HG03066 (cell line): ENCODE data around the gene ANKDD1A.

Source experiments
- ATAC-seq: cut with Tn5 transposase; IDR thresholded peaks from one replicate; pipeline ENCODE4 v1.9.1; 2021; ENCODE audit warnings: low read depth; ENCODE audit not compliant: unreplicated experiment

Gene ANKDD1A

DNA sequence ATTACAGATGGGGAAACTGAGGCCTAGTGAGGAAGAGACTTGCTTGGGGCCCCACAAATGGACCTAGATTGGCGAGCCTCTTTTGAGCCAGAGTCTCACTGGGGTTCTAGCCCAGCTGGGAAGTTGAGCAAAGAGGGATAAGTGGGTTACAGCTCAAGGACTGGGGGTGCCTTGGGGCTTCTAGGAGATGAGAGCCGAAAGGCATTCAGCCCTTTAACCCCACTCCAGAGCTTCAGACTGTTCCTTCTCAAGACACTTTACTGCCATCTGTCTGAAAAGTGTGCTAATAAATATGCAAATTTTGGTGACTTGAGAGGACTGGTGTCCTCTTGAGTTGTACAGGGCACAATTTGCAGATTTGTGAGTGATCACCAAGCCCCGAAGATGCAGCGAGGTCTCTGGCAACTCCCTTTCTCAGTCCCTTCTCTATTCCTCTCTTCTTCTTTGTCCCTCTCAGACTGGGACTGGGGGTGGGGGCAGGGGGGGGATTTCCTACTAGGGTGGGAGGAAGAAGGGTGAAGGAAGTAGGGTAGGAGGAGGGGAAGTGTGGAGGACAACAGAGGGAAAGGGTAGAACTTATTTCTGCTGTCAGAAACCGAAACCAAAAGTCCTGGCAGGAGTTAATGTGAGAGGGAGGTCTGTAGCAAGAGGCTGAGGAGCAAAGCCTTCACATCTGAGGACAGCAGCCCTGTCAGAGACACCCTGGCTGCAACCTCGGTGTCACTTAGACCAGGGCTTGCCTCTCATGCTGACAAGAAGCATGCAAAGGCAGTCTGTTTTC is 16.2 kb upstream of the ANKDD1A start:
- ATAC-seq = no peak

DNA sequence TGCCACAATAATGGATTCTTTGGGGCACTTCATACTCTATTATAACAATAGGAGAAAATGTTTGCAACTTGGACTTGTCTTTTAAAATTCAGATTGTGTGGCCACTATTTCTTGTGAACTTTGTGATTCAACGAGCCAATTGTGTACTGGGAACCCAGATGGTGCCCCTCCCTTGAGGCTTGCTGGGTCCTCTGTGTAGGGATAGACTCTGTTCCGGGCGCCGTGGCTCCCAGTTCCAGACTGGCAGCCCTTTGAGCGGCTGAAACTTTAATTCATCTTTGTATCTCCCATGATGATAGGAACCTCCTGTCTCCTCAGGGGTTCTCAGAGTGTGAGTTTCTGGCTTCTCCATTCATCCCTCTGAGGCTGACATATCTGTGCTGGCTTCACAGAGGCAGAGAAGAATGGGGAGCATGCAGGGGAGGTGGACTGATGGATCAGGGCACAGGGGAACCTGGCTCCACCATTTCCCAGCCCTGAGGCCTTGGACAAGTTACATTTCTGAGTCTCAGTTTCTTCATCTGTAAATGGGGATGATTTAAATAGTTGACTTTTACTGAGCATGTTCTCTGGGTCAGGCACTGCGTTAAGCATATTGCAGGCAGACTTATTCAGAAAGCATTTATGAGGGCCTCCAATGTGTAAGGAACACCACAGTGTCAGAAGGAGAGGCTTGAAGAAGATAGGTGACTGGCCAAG is 15.2 kb upstream of the ANKDD1A start:
- ATAC-seq = no peak

DNA sequence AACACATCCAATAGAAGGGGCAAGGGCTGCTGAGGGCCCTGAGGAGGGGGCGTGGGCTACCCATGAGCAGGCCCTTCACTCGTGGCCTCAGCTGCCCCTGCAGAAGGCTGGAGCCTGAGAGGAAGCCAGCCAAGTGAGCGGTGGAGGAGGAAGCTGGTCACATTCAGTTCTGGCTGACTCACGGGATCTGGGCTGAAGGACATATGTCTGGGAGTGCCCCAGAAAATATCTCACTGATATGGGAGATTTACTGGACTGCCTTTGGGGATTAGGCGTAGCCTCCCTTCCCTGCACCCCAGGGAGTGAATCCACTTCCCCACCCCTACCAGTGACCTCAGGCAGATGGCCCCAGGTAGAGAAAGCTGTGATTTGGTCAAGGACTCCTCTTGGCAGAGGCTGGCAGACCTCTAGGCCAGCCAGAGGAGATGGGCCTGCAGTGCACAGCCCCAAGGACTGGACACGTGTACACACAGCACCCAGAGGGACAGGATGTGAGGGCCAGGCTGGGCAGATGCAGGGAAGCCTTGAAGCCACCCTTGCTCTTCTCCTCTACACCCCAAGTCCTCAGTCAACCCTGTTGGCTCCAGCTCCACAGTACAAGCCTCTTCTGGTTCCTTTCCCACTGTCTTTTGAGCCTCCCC is 14.2 kb upstream of the ANKDD1A start:
- no peak for ATAC-seq

DNA sequence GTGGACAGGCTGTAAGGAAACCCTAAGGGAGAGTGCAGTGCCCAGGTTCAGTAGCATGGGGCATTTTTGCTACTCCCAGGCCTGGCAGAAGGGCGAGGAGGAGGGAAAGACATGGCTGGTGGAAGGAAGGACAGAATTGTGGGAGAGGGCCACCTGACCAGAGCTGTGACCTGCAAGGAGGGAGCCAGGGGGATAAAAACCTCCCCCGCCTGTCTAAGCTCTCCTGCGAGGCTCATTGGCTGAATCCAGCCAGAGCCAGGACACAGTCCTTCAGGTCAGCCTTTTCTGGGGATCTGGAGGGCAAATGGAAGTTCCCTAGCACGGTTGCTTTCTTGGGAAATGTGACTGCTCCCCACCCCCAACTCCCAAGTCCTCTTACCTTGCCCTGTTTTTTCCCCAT is 13.3 kb upstream of the ANKDD1A start:
- no peak for ATAC-seq

DNA sequence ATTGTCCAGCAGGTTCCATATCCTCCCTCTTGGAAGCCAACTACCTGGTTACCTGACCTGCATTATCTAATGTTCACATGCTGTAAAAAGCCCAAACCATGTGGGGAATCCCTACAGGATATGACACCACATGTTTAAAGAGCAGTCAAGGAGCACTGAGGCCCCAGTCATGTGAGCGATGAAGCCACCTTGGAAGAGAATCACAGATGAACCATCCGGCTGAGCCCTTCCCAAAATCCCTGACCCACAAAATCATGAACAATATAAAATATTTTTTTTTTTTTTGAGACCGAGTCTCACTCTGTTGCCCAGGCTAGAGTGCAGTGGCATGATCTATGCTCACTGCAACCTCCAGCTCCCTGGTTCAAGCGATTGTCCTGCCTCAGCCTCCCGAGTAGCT is 10.6 kb upstream of the ANKDD1A start:
- no peak for ATAC-seq

DNA sequence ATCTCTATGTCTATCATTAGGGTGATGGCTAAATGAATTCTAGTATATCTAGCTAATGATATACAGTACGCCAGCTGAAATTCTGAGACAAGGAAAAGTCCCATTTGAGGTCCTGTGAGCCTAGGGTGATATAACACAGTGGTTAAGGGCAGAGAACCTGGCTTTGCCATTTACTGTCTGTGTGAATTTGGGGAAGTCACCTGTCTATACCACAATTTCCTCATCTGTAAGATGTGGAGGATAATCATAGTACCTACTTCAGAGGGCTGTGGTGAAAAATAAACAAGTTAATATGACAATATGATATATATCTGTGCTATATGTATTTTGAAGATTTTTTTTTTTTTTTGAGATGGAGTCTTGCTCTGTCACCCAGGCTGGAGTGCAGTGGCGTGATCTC is 9.8 kb upstream of the ANKDD1A start:
- no peak for ATAC-seq

DNA sequence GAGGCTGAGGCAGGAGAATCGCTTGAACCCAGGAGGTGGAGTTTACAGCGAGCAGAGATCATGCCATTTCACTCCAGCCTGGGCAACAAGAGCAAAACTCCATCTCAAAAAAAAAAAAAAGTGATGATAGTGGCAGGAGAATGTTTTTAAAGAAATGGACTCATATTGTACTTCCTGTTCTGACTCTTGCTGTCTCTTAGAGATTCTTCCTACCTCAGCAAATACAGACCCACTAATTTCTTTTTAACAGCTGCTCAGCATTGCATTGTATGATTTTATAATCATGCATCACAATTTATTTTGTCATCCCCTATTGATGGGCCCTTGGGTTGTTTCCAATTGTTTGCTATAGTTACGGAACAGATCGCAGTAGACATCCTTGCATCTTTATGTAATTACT is 8.8 kb upstream of the ANKDD1A start:
- no peak for ATAC-seq

DNA sequence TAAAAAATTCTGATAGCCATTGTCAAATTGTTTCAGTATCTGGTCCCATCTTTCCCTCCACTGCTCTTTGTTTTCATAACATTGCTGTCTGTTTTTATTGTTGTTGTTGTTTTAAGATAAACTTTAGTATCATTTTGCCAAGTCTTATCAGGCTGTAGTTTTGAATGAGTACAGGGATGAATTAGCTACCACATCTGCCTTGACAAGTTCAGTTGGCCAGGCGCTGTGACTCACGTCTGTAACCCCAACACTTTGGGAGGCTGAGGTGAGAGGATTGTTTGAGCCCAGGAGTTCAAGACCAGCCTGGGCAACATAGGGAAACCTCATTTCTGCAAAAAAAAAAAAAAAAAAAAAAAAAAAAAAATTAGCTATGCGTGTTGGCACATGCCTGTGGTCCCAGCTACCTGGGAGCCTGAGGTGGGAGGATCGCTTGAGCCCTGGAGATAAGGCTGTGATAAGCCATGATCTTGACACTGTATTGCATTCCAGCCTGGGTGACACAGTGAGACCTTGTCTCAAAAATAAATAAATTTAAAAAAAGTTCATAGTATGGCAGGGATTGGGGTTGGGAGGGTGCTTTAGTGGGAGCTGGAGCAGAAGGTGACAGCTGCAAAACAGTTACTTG is 8.3 kb upstream of the ANKDD1A start:
- no peak for ATAC-seq

DNA sequence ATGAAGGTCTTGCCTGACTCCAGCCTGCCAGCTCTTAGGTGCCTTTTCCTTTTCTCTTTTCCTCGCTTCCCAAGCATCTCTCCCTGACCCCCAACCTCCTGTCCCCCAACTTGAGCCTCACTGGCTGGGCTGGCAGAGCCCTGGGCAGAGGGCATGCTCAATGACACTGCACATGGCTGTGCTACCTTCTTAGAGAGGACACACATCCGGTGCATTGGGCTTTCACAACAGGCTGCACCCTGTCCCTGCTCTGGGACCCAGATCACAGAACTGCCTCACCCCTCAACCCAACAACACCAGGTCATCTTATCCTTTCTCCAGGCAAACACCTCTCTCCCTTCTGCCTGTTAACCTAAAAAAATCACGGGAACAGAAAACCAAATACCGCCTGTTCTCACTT is 7.5 kb upstream of the ANKDD1A start:
- ATAC-seq = no peak

DNA sequence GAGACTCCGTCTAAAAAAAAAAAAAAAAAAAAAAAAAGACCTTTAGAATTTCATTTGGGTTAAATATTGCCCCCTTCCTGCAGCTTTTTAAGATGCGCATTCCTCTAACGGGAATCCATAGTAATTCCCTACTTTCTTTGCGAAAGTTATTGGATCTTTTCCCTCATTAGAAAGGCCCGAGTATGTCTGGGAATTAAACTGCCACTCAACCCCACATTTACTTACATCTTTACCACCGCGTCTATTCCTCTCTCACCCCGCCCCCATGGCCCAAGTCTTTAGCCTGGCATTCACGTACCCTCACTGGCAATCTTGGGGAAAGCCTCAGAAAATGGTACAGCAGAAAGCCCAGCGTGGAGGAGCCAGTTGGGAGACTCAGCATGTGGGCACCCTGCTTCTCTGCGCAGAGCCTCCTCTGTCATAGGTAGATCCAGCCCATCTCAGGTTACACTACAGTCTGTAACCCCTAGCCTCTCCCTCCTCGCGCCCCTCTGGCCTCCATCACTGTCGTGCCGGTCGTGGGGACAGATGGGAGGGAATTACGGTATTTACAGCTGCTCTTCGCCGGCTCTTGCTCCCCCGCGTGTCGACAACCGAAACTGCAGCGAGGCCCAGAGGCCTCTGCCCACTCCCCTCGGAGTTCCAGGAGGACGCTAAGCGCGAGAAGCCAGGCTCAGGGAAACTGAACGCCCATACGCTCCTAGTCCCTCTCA is 6.4 kb upstream of the ANKDD1A start:
- ATAC-seq = no peak

DNA sequence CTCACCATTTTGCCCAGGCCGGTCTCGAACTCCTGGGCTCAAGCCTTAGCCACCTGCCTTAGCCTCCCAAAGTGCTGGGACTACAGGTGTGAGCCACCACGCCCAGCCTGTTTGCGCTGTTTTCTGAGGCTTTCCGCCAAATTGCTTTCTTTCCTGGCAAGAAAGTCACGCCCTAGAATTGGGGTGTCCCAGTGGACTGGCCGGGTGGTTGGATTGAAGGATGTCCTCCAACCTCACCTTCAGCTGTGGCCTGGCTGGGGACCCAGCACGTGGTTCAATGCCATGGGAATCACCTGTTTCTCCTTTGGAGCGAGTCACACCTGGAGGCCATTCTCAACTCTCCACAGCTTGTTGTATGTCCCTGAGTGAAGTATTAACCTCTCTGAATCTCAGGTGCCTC is 5.8 kb upstream of the ANKDD1A start:
- ATAC-seq = no peak

DNA sequence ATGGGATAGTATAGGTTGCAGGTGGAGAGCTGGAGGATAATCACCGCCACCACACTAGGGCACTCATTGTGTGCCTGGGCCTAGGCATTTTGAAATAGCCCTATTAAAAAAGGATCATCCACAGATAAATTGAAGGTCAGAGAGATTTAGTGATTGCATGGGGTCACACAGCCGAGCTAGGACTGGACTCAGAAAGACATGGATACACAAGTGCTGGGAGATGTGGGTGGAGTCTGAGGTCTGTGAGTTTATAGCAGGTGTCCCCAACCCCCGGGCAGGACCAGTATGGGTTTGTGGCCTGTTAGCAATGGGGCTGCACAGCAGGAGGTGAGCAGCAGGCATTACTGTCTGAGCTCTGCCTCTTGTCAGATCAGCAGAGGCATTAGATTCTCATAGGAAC is 5.3 kb upstream of the ANKDD1A start:
- no peak for ATAC-seq

DNA sequence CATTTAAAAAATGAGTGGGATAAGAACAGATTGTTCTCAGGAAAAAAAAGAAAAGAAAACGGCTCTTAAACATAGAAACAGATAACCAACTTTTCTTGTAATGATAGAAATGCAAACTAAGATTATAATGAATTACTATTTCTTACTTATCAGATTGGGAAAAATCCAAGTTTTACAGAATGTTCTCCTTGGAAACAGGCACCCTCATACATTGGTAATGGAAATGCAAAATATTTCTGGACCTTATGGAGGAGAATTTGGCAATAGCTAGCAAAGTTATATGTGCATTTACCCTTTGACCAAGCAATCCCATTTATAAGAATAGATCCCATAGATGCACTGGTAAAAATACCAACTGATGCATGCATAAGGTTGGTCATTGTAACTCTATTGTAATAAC is 3.7 kb upstream of the ANKDD1A start:
- no peak for ATAC-seq

DNA sequence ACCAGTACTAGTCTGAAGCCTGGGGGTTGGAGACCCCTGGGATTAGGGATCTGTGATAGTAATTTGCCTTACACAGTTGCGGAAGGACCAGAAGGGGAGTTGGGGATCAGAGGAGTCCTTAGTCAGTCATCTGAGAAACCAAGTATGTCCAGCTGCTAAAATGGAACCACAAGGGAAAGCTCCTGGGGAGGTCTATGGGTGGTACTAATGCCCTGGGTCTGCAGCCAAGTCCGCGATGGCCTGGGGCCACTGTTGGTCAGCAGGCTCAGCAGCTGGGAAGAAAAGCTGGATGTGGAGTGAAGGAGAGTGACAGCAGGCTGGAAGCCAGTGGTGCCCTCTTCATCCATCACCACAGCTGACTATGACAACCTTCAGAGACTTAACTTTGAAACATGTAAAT is 2.2 kb upstream of the ANKDD1A start:
- ATAC-seq = no peak

DNA sequence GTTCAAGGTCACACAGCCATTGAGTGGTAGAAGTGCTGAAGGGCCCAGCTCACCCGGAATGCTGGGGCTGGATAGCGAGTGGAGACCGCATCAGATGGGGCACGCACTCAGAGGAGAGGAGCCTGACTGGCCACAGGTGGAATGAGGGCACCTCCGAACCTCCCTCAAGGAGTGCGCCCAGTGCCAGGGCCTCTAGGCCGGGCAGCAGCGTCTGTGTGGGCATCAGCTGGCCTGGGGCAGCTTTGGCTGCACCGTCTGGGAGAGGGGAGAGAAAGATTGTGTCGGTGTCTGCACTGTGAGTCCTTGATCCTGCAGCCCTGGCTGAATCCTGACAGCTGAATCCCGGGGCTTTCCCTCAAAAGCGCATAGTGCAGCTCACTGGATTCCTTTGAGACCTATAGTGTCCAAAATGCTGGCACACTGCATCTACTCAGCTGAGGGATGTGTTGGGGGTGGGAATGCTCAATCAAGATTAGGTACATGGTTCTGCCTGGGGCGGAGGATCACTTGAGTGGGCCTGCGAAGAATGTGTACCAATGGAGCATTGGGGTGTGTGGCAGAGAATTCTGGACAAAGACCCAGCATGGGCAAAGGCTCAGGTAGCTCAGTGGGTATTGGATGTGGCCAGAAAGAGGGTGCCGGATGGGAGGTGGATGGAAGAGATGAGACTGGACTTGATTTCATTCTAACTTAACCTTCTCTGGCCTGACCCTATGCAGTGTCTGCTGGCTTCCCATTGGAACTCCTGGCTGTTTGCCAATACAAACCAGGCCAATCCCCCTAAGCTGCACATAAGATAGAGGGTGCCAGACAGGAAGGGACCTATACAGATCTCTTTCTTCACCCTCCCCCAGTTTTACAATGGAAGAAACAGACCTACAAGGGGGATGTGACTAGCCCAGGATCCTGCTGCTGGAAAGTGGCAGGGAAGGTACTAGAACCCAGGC is 950 bp downstream of the ANKDD1A start:
- no peak for ATAC-seq

DNA sequence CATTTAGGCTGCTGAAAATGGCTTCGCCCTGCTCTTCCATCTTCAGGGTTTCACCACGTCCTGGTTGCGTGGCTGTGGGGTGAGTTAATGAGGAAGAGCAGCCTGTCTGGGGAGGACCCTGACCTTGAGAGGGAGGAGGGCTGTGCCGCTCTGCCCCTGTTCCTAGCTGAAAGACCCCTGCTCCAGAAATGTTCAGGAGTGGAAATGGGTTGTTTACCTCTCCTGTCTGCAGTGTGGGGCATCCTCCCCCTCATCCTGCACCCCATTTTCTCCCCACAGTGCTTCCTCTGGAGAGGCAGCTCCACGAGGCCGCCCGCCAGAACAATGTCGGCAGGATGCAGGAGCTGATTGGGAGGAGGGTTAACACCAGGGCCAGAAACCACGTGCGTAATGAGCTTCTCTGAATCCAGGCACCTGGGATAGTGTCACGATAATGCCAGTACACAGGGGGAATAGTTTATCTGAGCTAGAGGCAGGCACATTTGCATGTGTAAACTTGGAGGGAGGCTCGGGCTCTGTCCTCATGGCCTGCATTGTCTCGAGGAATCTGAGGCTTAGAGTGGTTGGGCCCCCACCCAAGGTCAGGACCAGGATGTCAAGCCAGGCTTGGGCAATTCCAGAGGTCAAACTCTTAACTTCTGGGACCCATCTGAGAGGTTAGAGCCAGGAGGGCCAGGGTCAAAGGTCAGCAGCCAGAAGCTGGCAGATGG is 4.0 kb downstream of the ANKDD1A start:
- ATAC-seq = no peak

DNA sequence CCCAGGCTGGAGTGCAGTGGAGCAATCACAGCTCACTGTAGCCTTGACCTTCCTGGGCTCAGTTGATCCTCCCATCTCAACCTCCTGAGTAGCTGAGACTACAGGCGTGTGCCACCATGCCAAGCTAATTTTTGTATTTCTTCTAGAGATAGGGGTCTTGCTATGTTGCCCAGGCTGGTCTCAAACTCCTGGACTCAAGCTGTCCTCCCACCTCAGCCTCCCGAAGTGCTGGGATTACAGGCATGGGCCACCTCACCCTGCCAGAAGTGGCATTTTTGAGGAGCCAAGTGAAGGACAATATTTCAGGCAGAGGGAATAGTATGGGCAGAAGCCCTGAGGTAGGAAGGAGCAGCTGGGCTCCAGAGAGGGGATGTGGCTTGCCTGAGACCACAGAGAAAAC is 4.7 kb downstream of the ANKDD1A start:
- no peak for ATAC-seq

DNA sequence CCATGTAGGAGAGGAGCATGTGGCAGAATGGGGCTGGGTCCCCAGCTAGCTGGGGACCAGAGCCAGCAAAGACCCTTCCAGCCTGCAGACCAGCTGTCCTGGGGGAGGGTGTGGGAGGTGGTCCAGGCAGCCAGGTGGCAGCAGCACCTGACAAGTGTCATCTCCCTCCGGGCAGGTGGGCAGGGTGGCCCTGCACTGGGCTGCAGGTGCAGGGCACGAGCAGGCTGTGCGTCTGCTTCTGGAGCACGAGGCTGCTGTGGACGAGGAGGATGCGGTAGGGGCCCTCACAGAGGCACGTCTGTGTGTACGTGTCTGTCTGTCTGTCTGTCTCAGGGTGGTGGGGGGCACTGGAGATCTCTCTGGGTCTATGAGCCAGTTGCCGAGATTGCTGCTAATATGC is 5.5 kb downstream of the ANKDD1A start:
- no peak for ATAC-seq

DNA sequence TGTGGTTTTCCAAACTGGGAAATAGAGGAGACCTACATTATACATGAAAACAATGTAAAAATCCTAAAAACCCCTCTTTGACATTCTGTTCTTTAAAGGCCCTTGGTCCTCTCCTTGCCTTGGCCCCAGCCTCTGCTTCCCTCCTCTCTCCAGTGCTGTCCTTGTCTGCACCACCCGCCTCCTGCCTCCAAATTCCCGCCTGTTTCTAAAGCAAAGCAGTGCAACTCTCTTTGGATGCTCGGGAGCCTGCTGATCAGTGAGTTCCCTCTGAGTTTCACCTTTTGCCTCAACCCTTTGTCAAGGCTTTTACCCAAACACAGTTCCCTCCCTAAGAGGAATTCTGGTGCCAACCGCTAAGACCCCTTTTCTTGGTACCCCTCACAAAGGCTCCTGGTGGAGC is 8.0 kb downstream of the ANKDD1A start:
- ATAC-seq = no peak
